ENCODE results near the gene MAML3.

MAML3 gene

DNA sequence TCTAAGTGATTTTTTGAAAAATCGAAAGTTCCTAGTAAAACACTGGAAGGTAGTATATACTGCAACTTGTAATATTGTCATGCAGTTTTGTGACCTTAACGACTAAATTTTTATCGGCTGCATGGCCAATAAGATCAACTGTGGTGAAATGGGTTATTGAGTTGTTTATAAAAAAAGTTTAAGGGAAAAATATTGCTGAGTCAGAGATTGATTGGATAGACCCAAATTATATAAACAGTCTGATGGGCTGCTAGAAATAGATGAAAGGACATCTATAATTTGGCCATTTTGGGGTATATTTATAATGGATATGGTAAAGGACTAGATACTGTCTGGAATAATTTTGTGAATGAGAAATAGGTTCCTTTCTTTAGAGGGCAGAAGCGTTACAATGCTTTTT is 432.2 kb downstream of the MAML3 start:
- no peak for TF ChIP-seq CTCF (conservative IDR thresholded peaks at IDR 0.05)
- no peak overlapping the region for H3K27ac ChIP-seq

DNA sequence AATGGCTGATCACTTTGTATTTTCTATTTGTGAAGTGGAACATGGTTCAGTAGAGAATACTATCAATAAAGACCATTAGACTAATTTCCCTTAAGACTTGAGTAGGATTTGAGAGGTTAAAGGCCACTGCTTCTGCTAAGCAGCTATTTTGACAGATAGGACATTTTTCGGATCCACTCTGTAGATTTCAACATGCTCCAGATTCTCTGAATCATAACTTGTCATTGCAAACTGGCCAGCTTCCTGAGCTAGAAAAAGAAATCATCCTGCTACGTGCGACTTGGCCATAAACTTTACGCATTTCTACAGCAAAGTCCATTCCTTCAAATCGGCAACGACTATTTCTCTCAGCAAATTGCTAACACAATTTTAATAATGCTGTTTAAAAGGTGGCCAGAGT is 433.2 kb downstream of the MAML3 start:
- no peak for TF ChIP-seq CTCF (conservative IDR thresholded peaks at IDR 0.05)
- H3K27ac ChIP-seq: no peak overlapping the region

DNA sequence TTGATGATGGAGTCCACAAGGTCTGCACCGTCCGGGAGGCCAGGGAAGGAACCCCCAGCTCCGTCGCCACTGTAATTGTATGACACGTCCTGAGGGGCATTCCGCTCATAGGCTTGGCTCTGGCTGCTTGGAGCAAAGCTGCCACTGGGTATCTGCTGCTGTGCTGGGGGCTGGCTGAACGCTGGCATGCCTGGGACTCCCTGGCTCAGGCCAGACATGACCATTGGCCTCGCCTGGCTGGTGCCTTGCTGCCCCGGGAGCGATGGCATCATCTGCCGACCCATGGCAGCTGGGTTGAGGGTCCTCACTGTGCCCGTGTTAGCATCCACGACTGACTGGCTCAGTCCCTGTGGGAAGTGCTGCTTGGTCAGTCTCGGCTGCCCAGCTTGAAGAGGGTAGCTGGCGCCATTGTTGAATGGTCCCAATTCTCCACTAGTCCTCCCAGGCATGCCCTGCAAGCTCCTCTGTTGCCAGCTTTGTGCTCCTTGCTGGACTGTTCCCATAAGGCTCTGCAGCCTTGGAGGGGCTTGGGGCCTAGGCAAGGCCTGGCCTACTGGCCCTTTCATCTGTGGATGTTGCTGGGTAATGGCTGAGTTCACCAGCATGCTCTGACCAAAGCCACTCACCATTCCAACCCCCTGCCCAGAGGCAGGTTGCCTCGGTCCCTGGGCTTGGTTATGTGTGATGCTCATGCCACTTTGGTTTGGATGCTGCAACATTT is 434.4 kb downstream of the MAML3 start:
- no peak for TF ChIP-seq CTCF (conservative IDR thresholded peaks at IDR 0.05)
- no peak overlapping the region for H3K27ac ChIP-seq

DNA sequence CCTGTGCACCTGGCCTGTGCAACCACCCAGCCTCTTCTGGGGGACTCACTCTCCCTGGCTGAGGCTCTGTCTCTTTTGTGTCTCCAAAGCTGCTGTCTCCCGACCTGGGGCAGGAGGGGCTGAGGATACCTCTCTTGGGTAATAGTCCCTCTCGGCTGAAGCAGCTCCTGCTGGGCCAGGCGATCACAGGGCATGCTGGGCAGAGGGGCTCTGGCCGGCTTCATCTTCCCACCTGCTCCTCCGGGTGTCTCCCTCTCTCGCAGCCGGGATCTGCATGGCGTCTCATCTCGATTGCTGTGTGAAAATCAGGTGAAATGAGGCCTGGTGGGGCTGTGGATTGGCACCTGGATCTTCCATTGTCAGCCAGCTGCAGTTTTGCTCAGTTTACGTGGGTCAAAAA is 435.2 kb downstream of the MAML3 start:
- TF ChIP-seq CTCF (conservative IDR thresholded peaks at IDR 0.05): no peak
- no peak overlapping the region for H3K27ac ChIP-seq

DNA sequence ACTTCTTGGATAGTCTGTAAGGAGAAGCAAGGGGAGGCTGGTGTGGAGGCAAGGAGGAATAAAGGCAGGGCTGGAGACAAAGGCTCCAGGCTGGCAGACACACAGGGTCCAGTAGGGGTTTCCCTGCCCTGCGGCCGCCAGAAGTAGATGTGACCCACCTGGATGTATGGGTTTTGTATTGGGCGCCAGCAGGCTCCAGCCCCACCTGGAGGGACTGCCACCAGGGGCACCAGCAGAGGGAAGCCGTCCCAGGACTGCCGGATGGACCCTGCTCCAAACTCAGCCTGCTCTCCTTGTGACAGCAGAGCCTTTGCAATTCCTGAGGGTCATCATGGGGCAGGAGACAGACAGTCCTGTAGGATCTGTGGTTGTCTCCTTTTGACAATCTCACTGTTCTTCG is 435.6 kb downstream of the MAML3 start:
- TF ChIP-seq CTCF (conservative IDR thresholded peaks at IDR 0.05): no peak
- no peak overlapping the region for H3K27ac ChIP-seq

GRCh38 chr4:139715746-139716391 is 438.1 kb downstream of the MAML3 start:
- TF ChIP-seq CTCF (conservative IDR thresholded peaks at IDR 0.05): no peak
- no peak overlapping the region for H3K27ac ChIP-seq

DNA sequence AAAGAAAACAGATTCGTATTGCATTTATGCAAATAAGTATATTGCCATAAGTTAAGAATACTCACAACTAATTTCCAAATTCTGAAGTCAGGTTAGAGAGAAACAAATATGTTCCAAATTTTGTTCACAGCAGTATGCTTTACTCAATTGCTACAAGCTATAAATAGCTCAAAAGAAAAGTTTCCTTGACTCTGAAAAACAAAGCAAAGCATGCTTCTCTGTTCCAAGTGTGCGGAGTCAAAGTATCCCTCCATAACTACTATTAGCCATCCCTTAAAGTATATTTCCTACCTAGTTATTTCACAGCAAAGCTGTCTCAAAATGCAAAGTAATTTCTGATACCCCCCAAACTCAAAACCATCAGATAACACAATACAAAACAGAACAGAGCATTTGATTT is 441.1 kb downstream of the MAML3 start:
- no peak for TF ChIP-seq CTCF (conservative IDR thresholded peaks at IDR 0.05)
- H3K27ac ChIP-seq: no peak overlapping the region

Data from VCaP (cell line).